Gastroesophageal sphincter (tissue), 4 donors: ENCODE data around the gene ALKBH4. TPM values are rescaled to one million over a fixed set of nuclear protein-coding genes. Genes with fewer than 3 reads are reported as not detected.

Experiments
- ATAC-seq: fragments of 150-250 bp; one replicate; pipeline ENCODE4 v1.9.1; 2016; ENCODE audit warnings: mild to moderate bottlenecking, moderate library complexity
- H3K27ac ChIP-seq, 4 donors: fragments of 200-600 bp; sonication (generic) in 3 of 4; 1 replicate in 3 of 4; 2 replicates in 1 of 4; pipeline ENCODE4 v1.5.1; 2016 to 2019
- H3K27me3 ChIP-seq: fragments of 200-600 bp; sonication (generic); one replicate; pipeline ENCODE4 v1.5.1; 2019
- H3K36me3 ChIP-seq, 2 donors: fragments of 200-600 bp; sonication (generic); one replicate each; pipeline ENCODE4 v1.5.1; 2019; ENCODE audit warnings: control low read depth in 1 of 2
- H3K4me1 ChIP-seq, 3 donors: fragments of 200-600 bp; sonication (generic); 1 replicate in 2 of 3; 2 replicates in 1 of 3; pipeline ENCODE4 v1.5.1; 2016 to 2019; ENCODE audit warnings: control low read depth in 2 of 3
- H3K4me3 ChIP-seq, 2 donors: fragments of 200-600 bp; sonication (generic); one replicate each; pipeline ENCODE4 v1.5.1; 2019; ENCODE audit warnings: mild to moderate bottlenecking in 1 of 2, moderate library complexity in 1 of 2
- H3K9me3 ChIP-seq, 3 donors: fragments of 200-600 bp; sonication (generic); one replicate each; pipeline ENCODE4 v1.5.1; 2017 to 2019; ENCODE audit warnings: control low read depth in 2 of 3
- CTCF ChIP-seq, 4 experiments: fragments of 200-600 bp in 2 of 4; fragments of 450-650 bp in 2 of 4; sonication (generic) in 1 of 4; IDR thresholded peaks; one replicate each; pipeline ENCODE4 v1.5.1; 2017 to 2019; ENCODE audit warnings: antibody characterized with exemption in 4 of 4, mild to moderate bottlenecking in 2 of 4, moderate library complexity in 2 of 4
- EP300 ChIP-seq: sonication (generic); formaldehyde crosslinking; IDR thresholded peaks from one replicate; pipeline ENCODE4 v1.6.1; 2017; ENCODE audit warnings: antibody characterized with exemption, mild to moderate bottlenecking
- POLR2A ChIP-seq, 2 donors: fragments of 450-650 bp; IDR thresholded peaks; one replicate each; pipeline ENCODE4 v1.6.1; 2017; ENCODE audit warnings: antibody characterized with exemption in 2 of 2, mild to moderate bottlenecking in 2 of 2, moderate library complexity in 1 of 2
- POLR2AphosphoS5 ChIP-seq: sonication (generic); formaldehyde crosslinking; IDR thresholded peaks from one replicate; pipeline ENCODE4 v1.6.1; 2017; ENCODE audit warnings: antibody characterized with exemption
- WGBS, 2 donors: methylation state at CpG; one replicate each; pipeline ENCODE4 v1.1.5; 2018; ENCODE audit warnings: low coverage in 1 of 2; 5-methylcytosine and 5-hydroxymethylcytosine counted together
- total RNA-seq, 4 donors: library from RNA; depleted of rRNA; stranded (reverse); fragments of >200 nt; gene quantifications; one replicate each; pipeline ENCODE4 v1.1.0, GENCODE V29; 2016

The ALKBH4 gene
- total RNA-seq, 4 donors from 2014 or later = 9.7 to 31.6 (median 14.8) TPM

GRCh38 chr7:102431617-102432298, 32.9 kb downstream of the ALKBH4 start:
- H3K36me3 ChIP-seq = peaks cover 0 to 13% of the 10 kb centered on the region in 2 donors
- no peaks in the 10 kb centered on the region for H3K9me3 ChIP-seq
- ATAC-seq = no peak
- H3K27me3 ChIP-seq = no peaks in the 10 kb centered on the region
- H3K4me1 ChIP-seq = peaks cover 0 to 31% (median 4%) of the 10 kb centered on the region in 3 donors
- no peak overlapping the region for H3K4me3 ChIP-seq
- H3K27ac ChIP-seq = peak overlapping the region in 3 of 4 donors; percentile 3 to 19 (median 8)
- TF ChIP-seq POLR2A (IDR thresholded peaks at IDR 0.05) = no peak
- no peak for TF ChIP-seq CTCF (IDR thresholded peaks at IDR 0.05)
- no peak for TF ChIP-seq POLR2AphosphoS5
- TF ChIP-seq EP300 = no peak
- WGBS, 2 donors = 46% methylated on average over 6 of the region's 17 CpGs; no CpG with 5 or more reads in 1 of the 2 donors

GRCh38 chr7:102429141-102429899, 35.3 kb downstream of the ALKBH4 start:
- no peak for ATAC-seq
- peaks cover 0 to 37% of the 10 kb centered on the region in 2 donors for H3K36me3 ChIP-seq
- TF ChIP-seq CTCF (IDR thresholded peaks at IDR 0.05) = no peak
- H3K27me3 ChIP-seq = no peaks in the 10 kb centered on the region
- no peaks in the 10 kb centered on the region for H3K9me3 ChIP-seq
- WGBS, 2 donors = 83 to 87% methylated on average over 5 to 10 of the region's 10 CpGs
- peaks cover 0 to 29% (median 4%) of the 10 kb centered on the region in 3 donors for H3K4me1 ChIP-seq
- H3K4me3 ChIP-seq = no peak overlapping the region
- no peak overlapping the region for H3K27ac ChIP-seq

- Histone ChIP-seq H3K4me3 (no peak overlapping the region), H3K27me3 (no peaks in the 10 kb centered on the region), H3K9me3 (no peaks in the 10 kb centered on the region), H3K4me1 (peaks cover 0 to 9% (median 0%) of the 10 kb centered on the region in 3 donors), H3K27ac (peak overlapping the region in 2 of 4 donors; percentile 12 to 26), H3K36me3 (peaks cover 0 to 55% of the 10 kb centered on the region in 2 donors)
- ATAC-seq = no peak
- TF ChIP-seq CTCF (IDR thresholded peaks at IDR 0.05) (no peak), POLR2AphosphoS5 (no peak), POLR2A (IDR thresholded peaks at IDR 0.05) (no peak), EP300 (no peak)
- 88 to 93% methylated on average over 3 to 5 of the region's 5 CpGs for WGBS, 2 donors
Observed at GRCh38 chr7:102427019-102427405, 37.7 kb downstream of the ALKBH4 start.

GRCh38 chr7:102426268-102427018, 38.2 kb downstream of the ALKBH4 start:
- TF ChIP-seq EP300 (no peak), CTCF (IDR thresholded peaks at IDR 0.05) (no peak), POLR2A (IDR thresholded peaks at IDR 0.05) (no peak), POLR2AphosphoS5 (no peak)
- no peaks in the 10 kb centered on the region for H3K9me3 ChIP-seq
- no peaks in the 10 kb centered on the region for H3K27me3 ChIP-seq
- H3K4me1 ChIP-seq = peaks cover 0 to 4% (median 0%) of the 10 kb centered on the region in 3 donors
- 70 to 84% methylated on average over 9 to 13 of the region's 16 CpGs for WGBS, 2 donors
- peak; percentile 7 for ATAC-seq
- H3K4me3 ChIP-seq = no peak overlapping the region
- peaks cover 0 to 60% of the 10 kb centered on the region in 2 donors for H3K36me3 ChIP-seq
- peak overlapping the region in 2 of 4 donors; percentile 12 to 53 for H3K27ac ChIP-seq
